Measurements from ENCODE around the gene BCL11A.

BCL11A gene

DNA sequence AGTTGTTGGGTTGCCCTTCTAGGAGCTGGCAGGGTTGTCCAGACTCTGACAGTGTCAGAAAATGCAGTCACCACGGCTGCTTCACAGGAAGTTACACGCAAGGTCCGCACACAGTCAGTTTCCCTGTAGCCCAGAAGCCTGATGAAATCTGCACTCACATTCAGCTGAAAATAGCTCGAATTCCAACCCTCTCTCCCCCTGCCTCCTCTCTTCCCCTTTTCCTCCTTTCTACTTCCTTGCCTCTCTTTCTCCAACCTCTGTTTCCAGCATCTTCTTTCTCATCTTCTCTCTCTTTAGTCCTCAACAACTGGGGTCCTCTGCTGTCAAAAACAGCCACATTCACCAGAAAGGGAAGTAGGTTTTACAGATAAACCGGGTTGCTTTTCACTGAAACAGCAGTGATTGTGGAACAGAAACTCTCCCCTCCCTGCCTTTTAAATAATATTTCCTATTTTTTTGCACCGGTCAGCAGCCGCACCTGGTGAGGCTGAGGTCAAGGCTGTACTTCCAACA is 69.3 kb downstream of the BCL11A start:
- DNase-seq (ENCODE audit: low spot score): no peak

DNA sequence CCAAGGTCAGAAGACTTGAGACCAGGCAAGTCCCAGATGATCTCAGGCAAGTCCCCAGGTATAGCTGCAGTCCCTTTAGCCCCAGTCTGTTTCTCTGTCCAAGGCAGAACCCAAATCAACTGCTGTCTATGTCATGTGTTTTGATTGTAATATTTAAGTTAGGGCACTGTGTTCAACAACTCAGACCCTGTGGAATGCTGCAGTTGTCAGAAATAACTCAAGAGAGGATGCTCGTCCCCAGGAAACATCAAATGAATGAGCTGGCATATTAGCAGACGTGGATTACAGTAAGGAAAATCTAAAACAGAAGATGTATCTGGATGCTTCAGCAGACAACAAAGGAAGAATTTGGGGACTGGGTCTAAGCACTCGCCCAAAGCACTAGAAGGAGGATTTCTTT is 70.1 kb downstream of the BCL11A start:
- DNase-seq (ENCODE audit: low spot score): no peak

DNA sequence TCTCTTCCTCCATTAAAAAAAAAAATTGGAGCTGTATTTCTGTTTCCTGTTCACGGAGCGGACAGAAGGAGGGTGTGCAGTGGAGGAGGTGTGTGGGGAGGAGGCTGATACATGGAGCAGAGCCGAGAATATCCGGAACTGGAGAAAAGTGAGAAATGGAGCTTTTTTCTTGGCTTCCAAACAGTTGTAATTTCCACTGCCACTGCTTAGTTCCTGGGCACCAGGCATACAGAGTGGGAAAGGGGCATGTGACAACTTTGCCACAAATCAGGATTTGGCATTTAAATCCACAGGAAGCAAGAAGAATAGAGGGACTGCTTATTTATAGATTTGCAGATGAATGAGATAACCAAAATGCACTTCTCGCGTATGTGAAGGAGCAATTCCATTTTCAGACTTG is 71.2 kb downstream of the BCL11A start:
- DNase-seq (ENCODE audit: low spot score): no peak

DNA sequence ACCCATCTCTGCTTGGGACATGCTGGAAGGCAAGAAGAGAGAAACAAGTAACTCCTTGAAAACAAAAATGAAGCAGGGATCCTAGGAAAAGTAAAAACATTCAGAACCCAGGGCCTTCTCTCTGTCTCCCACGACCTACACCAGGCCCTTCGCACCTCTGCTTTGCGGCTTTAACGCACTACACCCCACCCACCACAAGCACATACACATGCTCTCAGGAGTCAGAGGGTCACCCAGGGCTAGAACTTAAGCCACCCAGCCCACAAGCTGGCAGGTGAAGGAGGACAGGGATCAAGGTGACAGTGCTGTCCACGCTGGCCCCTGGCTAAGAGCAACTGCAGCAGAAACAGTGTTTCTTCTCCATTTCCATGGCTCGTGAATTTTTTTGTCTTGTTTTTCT is 72.2 kb downstream of the BCL11A start:
- no peak for DNase-seq (ENCODE audit: low spot score)

DNA sequence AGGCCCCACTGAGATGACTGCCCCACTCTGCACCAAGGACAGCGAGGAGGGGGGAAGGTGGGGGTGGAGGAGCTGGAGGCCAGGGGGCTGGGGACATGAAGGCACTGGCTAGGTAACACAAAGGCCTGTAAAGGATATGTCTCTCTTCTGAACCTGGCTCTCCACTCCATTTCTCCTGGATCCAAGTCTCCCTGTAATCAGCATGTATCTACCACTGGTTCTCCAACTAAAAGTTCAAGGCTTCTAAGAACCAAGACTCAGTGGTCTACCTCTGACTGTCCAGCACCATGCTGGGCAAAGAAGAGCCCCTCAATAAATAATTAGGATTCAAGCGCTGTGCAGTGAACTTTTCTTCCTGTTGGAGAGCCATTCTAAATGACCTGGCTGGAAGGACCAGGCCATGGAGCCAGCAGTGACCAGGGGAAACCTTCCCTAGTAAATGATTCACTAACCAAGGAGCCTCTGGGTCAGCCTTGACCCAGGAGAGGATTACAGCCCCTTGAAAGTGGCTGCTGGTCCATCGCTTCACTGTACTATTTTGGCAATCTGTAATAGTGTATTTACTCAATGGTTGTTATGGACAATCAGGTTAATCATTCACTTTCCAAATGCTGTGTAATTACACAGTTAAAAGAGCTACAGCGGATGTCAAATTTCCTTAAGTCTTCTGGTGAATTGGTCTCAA is 73.2 kb downstream of the BCL11A start:
- DNase-seq (ENCODE audit: low spot score): no peak

DNA sequence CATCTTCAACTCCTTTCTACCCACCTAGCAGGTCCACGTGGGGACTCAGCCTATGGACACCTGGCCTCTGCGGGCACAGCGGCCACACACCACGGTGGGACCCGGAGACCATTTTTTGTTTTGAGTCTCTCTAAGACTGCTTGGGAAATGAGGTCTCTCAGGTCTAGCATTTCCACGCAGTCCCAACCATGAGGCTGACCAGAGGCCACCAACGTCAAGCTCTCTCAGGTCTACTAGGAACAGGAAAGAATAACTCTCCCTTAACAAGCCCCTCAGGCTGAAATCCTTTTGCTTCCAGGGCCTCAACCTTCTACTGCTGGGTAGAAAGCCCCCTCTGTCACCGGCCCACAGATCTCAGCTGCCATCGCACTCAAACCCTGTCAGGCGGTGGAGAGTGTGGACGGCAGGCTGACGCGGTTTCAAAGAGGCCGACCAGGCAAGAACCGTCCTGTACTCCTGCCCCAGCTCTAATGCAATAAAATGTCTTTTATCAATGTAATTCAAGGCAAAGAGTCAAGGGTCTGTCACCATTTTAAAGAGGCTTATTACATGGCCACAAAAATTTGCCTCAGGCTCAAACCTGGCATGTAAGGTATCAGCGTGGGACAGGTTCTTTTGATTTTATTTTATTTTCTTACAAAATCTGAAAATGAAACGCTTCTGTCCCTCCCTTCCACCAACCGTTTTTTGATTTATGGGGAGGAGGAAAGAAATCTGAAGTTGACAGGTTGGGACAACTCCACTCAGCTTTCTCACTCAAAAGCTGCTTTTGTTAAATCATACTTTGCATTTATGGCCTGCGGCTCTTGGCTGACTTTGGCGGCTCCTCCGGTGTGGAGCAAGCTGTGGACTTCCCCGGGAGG is 74.0 kb downstream of the BCL11A start:
- no peak for DNase-seq (ENCODE audit: low spot score)

DNA sequence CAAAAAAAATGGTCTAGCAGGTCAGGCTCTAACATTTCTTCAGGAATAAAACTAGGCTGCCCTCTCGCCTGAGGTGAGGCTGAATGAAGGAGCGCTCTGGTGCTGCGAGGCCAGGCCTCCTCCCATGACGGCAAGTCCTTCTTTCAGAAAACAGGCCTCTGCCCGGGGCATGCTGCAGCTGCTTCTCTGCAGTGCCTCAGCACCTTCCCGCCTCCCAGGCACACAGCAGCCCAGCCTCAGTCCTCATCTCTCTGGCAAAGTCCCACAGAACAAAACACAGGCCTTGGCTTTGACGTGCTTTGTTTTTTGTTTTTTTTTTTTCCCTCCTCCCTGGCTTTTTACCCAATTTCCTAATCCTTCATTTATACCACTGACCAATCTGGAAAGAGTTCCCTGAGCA is 74.8 kb downstream of the BCL11A start:
- no peak for DNase-seq (ENCODE audit: low spot score)

DNA sequence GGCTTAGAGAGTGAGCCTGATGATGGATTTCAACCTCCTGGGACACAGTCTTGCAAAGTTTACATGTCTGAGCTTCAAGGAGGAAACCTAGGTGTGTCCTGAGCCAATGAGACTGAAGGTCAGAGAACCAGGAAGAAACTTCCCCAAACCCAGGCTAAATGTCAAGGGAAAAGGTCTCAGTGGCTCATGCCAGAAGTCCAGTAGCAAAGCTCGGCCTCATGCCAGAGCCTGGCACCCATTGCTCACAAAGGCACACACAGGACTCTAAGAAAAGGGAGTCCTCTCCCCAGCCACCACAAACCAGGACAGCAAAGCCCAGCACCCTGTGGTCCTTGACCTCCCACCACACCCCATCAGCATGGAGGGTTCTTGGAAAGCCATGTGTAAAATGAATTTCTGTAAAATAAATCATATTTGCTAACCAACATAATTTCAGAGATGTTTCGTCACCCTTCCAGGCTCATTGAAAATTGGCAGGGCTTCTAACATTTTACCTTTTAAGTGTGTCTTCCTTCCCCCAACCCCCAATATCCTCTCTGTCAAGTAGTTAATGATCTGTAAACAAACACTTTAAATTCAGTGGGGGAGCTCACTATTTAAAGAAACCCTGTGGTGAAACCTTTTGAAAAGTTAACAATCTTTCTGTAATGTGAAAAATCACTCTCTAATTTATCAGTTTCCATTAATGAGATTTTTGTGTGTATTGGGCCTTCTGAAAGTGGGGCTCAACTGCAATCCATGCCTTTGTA is 77.1 kb downstream of the BCL11A start:
- no peak for DNase-seq (ENCODE audit: low spot score)

DNA sequence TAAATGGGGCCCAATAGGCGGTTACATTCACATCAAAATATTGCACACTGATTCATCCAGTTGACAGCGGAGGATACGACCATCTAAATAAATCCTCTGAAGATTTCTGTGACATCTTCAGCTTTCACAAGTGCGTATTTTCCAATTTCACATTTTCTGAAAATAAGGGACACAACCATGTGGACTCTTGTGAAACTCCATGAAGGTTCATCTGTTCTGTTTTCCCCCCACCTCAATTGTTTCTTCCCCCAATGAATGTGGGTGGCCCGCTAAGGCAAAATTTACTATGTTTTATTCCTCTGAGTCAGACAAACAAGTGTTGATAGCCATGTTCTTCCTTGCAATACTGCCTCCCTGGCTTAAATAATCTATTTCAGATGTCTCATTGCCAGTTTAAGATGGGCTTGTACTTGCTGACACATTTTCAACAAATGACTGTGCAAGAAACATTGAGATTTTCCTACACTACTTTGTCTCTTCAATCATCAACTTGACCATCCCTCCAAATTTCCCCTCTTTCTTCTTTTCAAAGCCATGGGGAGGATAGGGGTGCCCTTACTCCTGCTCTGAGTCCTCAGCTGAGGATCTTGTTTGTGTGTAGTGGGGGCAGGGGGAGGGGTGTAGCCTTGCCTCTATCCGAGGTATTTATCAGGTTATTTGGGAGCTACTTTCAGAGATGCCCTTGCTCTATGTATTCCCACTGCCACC is 78.2 kb downstream of the BCL11A start:
- DNase-seq (ENCODE audit: low spot score): no peak

DNA sequence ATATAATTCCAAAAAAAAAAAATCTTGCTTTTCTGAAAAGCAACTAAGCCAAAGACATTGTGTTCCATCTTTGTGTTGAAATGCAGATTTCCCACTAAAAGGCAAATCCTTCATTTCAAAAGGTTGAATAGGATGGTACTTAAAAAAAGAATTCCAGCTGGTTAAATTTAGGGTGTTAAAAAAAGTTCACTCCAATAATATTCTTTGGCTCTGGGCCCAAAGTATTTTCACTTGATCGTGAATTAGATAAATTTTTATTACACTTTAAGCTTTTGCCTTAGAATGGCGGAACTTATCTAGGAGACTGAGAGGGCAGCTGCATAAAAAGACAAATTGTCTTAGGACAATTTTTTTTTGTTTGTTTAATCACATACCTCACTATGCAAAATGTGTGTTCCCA is 79.2 kb downstream of the BCL11A start:
- no peak for DNase-seq (ENCODE audit: low spot score)

DNA sequence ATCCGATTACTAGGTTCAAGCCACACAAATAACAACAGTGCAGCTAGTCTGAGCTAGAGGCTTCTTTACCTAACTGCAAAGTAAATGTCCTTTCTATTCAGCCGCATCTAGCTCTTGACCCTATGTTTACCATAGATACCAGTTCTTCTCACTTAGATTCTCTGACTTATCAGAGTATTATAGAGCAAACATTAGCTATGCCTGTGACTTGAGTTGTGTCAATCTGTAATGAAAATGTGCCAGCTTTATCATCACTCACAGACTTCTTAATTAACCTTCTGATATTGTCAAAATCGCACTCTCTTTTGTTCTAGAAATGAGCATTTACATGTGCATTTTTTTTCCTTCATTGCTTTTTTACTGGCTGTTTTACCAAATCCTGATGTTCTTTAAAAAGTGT is 79.9 kb downstream of the BCL11A start:
- DNase-seq (ENCODE audit: low spot score): no peak

DNA sequence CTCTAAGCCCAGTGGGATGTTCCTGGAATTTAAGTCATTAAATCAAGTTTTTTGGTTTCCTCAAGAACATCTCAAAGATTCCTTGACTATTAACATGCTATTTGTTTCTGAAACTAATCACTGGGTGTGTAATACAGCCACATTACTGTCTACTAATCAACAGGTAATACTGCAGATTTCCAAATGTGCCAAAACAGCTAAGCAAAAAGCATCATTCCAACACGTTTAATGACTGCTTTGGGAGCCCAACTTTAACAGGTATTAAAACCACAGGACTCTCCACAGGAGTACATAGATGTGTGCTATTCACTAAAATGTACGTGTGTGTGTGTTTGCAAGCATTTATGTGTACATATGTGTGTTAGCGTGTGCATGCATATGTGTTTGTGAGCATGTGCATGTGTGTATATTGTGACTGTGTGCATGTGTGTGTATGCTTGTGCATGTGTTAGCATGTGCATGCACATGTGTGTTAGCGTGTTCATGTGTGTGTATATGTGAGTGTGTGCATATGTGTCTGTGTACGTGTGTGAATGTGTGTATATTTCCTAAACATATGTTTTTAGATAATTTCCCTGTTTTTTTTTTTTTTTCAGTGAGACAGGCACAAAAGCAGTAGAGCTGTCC is 80.7 kb downstream of the BCL11A start:
- no peak for DNase-seq (ENCODE audit: low spot score)

DNA sequence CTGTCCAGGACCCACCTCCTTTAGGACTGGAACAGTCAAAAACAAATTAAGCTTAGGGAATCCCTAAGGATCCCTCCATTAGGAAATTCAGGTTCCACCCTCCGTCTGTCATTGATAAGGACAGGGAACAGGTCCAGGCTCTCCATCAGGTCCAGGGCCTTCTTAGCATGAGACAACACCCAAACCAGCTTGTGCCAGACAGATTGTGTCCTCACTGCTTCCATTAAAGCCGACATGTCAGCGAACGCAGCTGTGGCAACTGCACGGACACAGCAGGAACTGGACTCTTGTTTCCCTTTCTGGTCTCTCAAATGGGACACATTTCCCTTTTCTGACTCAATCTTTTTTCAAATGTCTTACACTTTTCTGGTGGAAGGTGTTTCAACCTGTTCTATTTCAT is 81.4 kb downstream of the BCL11A start:
- no peak for DNase-seq (ENCODE audit: low spot score)

DNA sequence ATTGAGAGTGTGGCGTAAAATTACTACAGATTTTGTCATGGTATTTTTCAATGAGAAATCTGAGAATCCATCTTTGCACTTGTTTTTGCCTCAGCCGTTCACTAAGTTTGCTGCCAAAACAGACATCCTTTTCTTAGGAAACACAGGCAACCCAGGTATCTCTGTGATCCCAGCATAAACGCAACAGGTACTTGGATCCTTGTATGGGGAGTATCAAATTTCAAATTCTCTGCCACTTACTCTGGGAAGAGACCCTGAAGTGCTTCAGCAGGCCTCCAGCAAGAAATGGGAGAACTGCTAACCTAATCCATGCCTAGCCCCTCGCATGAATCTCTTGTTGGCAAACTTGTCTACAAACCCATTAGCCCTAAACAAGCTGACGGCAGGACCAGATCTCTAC is 83.1 kb downstream of the BCL11A start:
- DNase-seq (ENCODE audit: low spot score): no peak

DNA sequence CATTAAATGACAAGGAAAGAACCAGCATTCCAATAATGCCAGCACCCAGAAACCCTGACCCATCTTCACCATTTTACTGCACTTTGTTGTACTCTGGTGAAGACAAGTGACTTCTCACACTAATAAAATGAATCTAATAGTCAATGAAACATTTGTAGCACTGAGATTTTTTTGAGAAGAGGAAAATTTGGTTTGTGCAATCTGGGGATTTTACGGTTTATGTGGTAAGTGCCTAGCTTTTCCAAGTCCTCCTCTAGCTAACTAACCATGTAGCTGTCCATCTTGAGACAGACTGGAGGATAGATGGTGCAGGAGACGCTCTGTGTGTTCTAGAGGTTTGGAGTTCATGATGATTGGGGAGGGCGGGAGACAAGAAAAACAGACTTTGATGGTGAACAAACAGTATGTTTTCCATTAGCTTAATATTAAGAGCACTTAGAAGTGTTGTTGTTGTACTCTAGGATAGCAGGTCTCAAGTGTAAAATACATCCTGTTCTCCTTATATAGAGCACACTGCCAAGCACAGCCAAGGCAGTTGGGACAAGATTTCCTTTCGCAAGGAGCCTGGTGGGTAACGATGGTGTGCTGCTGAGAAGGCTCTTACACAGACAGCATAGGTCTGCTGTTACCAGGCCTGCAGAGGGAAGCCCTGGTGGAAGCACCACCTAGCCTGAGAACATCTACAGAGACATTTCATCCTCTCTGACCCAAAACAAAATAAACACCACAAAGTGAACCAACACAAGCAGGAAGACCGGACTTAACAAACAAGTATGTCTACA is 83.7 kb downstream of the BCL11A start:
- DNase-seq (ENCODE audit: low spot score): no peak

DNA sequence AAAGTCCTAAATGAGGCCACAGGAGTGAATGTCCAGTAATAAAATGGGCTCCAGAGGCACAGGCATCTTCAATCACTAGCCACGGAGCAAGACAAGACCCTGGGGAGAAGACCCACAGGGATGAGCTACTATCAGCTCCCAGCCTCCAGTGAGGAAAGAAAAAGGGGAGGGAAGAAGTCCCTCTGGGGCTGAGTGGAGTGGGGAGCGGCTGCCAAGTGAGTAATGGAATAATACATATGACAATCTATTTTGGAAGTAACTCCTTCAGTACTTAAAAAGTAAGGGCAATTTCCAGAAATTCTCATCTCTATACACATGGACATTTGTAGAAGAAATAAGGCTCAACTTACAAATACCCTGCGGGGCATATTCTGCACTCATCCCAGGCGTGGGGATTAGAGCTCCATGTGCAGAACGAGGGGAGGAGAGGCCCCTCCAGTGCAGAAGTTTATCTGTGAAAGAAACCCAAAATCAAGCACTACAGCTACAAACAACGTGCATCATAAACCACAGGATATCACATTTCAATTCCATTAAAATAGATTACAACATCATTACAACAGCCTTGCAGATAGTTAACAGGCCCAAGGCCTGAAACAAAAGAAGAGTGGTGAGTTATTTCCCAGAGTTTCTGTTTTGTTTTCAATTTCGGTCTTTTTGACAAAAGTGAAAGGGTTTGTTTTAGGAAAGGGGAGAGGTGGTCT is 84.9 kb downstream of the BCL11A start:
- no peak for DNase-seq (ENCODE audit: low spot score)

DNA sequence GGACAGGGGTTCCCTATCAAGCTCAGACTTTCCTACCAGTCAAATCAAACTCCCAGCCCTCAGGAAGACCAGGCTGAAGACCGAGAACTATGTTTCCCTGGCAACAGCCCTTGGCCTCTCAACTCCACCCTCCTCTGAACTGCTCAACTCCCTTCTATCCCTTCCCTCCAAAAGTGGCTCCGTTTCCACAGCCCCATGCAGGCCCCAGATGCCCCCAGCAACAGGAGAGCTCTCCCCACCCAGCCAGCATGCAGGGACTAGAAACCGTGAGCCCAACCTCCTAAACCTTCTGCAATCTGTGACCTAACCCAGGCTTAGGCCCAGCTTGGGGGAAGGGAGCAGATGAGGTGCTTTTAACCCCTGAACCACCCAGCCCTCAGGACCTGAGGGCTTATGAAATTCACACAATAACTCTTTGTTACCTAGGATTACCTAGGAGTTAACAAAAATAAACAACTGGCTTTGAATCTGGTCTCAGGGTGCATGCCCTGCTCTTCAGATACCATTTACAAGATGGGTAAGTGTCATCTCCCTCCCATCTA is 87.2 kb downstream of the BCL11A start:
- DNase-seq (ENCODE audit: low spot score): no peak

DNA sequence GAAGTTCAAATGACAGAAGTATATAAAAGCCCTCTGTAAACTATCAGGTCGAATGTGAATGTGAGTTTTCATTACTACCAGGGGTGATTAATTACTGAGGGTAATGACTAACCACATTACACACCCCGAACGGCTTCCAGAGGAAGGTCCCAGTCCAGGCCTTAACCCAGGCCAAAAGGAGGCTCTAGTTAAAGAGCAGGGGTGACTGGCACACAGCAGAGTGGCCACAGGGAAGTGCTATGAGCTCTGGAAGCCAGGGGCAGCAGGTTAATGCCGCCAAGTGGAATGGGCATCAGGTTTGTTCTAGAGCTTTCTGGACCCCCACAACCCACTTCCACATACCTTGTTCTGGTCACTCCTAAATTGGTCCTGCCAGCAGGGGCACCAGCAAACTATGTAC is 87.7 kb downstream of the BCL11A start:
- no peak for DNase-seq (ENCODE audit: low spot score)

DNA sequence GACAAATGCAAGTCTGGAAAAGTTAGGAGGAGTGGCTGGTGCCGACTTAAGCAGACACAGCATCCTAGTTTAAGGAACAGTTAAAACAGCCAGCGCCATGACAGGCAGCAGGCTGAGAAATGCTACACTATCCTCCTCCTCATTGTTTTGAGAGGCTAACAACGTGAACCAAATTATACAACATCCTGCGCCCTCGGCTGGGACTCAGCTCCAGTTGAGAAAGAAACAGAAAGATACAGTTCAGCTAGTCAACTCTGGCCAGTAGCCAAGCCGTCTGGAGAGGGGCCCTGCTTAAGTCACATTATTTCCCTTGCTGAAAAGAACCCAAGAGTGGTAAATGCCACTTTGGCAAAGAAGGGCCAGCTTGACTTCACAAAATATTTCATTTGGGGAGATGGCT is 90.2 kb downstream of the BCL11A start:
- no peak for DNase-seq (ENCODE audit: low spot score)
